ENCODE measurements around the gene GZMM.

The GZMM gene

DNA sequence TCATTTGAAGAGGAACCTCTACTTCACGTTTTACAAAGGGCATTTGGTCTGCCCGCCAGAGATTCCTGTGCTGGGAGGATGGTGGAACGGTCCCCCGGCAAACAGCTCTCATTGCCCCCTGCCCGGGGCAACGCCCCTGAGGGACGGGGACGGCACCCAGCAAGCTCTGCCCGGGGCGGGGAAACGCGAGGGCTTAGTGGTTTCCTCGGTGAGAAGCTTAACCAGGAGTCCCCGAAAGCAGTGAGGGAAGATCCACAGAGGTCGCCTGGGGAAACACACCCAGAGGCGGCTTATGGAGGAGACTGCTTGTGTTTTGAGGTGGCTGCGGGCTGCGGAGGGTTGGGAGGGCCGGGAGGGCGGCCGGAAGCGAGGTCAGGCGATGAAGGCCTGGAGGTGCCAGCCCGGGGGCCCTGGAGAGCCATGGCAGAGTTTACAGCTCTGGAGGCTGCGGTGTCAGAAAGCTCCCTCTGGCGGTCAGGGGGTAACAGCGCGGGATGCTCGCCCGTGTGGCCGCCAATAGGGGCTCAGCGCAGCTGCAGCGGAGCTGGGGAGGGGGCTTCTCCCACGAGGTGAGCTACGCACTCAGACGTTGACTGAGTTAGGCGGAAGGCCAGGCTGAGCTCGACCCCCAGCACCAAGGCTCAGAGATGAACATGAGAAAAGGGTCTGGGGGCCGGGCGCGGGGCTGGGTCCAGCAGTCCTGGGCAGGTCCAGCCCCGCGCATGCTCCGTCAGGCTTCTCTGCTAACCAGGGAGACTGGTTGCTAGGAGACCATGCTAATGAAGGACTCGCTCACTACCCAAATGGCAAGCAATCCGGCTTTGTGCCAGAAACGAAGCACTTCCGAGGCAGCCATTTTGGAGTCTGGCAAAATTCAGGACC, 37.2 kb upstream of the GZMM start:
- TF ChIP-seq, protein P1, sequence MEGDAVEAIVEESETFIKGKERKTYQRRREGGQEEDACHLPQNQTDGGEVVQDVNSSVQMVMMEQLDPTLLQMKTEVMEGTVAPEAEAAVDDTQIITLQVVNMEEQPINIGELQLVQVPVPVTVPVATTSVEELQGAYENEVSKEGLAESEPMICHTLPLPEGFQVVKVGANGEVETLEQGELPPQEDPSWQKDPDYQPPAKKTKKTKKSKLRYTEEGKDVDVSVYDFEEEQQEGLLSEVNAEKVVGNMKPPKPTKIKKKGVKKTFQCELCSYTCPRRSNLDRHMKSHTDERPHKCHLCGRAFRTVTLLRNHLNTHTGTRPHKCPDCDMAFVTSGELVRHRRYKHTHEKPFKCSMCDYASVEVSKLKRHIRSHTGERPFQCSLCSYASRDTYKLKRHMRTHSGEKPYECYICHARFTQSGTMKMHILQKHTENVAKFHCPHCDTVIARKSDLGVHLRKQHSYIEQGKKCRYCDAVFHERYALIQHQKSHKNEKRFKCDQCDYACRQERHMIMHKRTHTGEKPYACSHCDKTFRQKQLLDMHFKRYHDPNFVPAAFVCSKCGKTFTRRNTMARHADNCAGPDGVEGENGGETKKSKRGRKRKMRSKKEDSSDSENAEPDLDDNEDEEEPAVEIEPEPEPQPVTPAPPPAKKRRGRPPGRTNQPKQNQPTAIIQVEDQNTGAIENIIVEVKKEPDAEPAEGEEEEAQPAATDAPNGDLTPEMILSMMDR (IDR thresholded peaks at IDR 0.05; ENCODE audit: low read depth, low read length), result peak; percentile 99
- peak overlapping the region; percentile 82 to 96 for H3K4me3 ChIP-seq (replicated peaks in 1 of 2; ENCODE audit: low read depth in 2 of 2, low read length in 2 of 2)
- peak; percentile 100 for DNase-seq (ENCODE audit: low read depth in 2 of 2)

DNA sequence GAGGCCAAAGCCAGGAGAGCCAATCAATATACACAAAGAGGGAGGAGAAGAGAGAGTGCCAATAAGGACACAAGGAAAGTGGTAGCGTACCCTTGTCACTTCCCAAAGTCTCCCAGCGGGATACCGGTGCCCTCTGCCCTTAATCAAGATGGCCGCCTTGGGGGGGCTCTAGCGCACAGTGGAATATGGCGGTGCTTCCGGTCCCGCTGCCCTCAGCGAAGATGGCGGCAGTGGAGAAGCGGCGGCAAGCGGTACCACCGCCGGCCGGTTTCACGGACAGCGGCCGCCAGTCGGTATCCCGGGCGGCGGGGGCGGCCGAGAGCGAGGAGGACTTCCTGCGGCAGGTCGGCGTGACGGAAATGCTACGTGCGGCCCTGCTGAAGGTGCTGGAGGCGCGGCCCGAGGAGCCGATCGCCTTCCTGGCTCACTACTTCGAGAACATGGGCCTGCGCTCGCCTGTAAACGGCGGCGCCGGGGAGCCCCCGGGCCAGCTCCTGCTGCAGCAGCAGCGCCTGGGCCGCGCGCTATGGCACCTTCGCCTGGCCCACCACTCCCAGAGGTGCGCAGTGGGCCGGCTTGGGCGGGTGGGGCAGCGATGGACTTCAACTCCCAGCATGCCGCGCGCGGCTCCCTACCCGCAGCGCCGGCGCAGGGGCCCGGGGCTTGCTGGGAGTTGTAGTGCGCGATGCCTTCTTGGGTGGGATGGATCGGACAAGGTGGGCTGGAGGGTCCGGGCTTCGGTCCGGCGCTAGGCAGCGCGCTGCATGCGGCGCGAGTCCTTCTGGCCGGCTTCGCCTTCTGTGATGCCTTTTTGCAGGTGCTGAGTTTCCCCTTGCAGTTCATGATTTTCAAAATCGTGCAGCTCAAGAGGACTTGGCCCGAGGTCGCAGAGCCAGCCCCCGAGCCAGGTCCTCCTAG, 36.3 kb upstream of the GZMM start, which contains the start of gene TPGS1:
Gene TPGS1, plus strand, starts transcription at position 212 of the 918 bp plus-strand sequence. Its CDS starts 10 bp downstream, at position 222.
- peak; percentile 75 to 77 for DNase-seq (ENCODE audit: low read depth in 2 of 2)
- TF ChIP-seq, protein P1 (IDR thresholded peaks at IDR 0.05; ENCODE audit: low read depth, low read length), result no peak
- H3K4me3 ChIP-seq (replicated peaks in 1 of 2; ENCODE audit: low read depth in 2 of 2, low read length in 2 of 2), result peak within 1 kb of the TSS; percentile 82 to 96

DNA sequence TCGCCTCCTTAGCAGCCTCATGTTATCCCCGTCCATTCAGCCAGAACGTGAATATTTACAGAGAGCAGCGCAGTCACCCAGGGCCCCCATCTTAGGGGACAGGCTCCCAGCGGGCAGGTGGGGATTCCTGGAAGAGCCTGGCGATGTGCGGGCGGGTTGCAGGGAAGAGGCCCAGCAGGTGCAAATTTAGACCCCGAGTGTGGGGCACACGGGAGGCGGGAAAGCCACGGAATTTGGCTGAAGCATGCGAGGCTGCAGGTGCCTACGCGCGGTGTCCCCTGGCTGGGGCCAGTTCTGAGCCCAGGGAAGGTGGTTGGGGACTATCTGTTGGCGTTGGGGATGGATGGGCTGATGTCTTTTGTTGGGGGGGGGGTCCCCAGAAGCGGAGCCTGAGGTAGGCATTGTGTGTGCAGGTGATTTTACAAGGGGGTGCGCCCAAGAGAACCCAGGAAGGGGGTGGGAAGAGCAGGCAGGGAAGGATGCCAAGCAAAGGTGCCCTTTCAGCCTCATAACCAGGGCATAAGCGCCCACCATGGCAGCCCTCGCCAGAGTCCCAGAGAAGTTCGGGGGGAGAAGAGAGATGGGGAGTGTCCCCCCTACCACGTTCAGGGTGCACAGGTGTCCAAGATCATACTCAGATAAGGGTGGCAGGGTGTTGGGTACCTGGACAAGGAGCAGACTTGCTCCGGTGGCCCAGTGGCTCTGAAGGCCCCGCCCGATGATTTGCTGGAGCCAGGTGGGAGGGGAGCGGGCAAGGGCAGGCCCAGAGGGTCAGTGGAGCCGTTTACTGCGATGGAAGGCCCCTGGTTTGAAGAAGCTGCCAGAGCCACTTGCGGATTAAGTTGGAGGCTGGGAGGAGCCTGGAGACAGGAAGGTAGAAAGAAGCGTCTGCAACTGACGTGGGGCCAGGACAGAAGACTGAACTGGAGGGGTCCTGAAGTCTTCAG, 35.4 kb upstream of the GZMM start:
- TF ChIP-seq, protein P1 (IDR thresholded peaks at IDR 0.05; ENCODE audit: low read depth, low read length), result no peak
- H3K4me3 ChIP-seq (replicated peaks in 1 of 2; ENCODE audit: low read depth in 2 of 2, low read length in 2 of 2), result peak overlapping the region; percentile 82 to 96
- DNase-seq (ENCODE audit: low read depth in 2 of 2), result no peak

DNA sequence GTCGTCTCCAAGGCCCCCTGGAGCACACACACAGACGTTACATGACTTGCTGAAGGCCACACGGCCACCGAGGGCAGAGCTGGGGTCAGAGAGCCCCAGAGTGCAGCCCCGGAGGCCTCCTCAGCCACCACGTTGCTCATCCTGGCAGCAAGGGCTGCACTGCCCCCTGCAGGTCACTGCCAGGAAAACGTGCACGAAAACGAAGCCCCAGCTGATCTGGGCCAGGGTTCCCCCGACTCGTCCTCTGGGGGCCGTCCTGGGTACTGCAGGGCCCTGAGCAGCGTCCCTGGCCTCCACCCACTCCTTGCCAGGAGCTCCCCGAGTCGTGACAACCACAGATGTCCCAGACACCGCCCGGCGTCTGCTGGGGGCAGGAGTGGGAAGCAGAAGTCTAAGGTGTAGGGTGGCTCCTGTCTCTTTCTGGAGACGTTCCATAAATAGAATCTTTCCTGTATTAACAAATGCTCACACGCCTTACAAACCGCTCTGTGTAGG, 33.2 kb upstream of the GZMM start:
- TF ChIP-seq, protein P1 (IDR thresholded peaks at IDR 0.05; ENCODE audit: low read depth, low read length), result peak; percentile 99
- DNase-seq (ENCODE audit: low read depth in 2 of 2), result peak; percentile 89 to 90
- no peak overlapping the region for H3K4me3 ChIP-seq (replicated peaks in 1 of 2; ENCODE audit: low read depth in 2 of 2, low read length in 2 of 2)

DNA sequence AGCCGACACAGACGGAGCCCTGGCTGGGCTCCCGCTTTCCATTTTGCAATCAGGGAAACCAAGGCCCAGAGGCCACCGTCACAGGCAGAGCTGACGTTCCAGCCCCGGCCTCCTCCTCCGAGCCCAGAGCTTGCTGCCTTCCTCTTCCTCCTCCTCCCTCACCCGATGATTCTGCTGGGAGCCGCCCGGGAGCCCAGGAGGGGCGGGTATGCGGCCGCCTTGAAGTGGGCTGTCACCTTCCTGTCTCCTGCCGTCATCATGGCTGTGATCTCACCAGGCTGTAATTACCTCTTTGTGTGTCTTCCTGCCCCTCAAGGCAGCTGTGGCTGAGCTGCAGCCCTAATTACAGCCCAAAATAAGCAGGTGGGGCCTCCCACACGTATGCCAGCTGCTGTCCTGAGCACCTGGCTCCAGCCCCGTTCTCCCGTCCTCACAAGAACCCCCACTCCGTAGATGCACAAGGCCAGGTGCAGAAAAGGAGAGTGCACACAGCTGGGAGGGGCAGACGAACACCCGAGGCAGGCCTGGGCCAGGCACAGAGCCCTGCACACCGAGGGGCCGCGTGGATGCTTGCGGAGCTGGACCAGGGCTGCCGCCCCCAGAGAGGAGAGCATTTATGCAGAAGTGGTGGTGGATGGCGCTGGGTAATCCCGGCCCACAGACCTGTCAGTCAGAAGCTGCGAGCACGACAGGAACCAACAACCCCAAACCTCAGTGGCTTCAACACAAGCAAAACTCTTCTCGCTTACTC, 32.6 kb upstream of the GZMM start:
- H3K4me3 ChIP-seq (replicated peaks in 1 of 2; ENCODE audit: low read depth in 2 of 2, low read length in 2 of 2), result no peak overlapping the region
- TF ChIP-seq, protein P1 (IDR thresholded peaks at IDR 0.05; ENCODE audit: low read depth, low read length), result no peak
- peak; percentile 42 to 64 for DNase-seq (ENCODE audit: low read depth in 2 of 2)

Measured in cardiac fibroblast (primary cell).